Activated CD4-positive, alpha-beta T cell treated with anti-CD3 and anti-CD28 coated beads, Interleukin-2, amount 50 U/mL, for 4 hours (primary cell): ENCODE results near the gene TBCD.
A peak's percentile ranks its signal among the peaks of the same experiment; 100 is the strongest.

Experiments used
- DNase-seq, 2 experiments: peaks; one replicate each; pipeline ENCODE4 v3.0.0-alpha.2; 2020

The TBCD gene

DNA sequence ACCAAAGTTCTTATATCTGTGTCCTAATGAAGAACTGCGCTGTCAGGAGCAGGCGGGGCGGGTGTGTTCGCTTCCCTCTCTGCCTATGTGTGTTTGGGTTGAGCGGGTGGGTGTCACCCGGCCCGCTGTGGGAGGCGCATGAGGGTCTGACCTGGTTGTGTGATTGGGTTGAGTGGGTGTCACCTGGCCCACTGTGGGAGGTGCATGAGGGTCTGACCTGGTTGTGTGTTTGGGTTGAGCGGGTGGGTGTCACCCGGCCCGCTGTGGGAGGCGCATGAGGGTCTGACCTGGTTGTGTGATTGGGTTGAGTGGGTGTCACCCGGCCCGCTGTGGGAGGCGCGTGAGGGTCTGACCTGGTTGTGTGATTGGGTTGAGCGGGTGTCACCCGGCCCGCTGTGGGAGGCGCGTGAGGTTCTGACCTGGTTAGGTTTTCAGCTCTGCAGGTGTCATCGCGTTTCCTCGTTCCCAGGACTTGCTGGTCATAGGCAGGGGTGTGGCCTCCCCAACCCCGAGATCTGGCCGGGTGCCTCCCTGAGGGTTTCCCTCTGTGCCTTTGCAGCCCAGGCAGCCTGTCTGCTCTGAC lies 157.5 kb downstream of the TBCD start:
- DNase-seq: no peak

DNA sequence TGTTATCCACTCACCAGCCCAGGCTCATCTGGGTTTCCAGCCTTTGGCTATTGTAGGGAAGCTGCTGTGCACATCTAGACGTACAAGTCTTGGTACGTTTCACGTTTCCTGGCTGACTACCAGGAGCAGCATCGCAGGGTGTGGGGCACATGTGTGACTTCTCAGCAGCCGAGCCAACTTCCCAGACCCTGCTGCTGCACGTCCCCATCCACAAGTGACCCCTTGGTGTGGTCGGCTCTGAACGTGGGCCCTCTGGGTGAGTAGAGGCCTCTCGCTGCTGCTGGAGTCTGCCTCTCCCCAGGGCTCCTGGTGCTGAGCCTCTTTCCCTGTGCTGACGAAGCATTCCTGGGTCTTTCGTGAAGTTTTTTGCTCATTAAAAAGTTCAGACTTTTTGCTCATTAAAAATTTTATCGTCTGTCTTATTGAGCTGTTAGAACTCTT lies 158.2 kb downstream of the TBCD start:
- no peak for DNase-seq

DNA sequence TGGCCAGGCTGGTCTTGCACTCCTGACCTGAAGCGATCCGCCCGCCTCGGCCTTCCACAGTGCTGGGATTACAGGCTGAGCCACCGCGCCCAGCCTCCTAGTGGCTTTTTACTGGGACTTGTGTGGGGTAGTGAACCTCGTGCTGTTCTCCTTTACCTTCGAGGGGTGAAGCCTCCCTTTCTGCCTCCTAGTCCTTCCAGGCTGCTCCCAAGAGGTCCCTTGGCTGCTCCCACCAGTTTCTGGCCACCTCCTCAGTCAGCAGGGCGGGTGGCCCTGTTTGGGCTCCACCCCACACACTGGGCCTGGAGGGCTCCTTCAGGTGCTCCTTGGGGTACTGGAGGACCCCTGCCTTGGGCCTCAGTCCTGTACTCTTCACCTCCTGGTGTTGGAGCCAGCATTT lies 158.9 kb downstream of the TBCD start:
- no peak for DNase-seq

DNA sequence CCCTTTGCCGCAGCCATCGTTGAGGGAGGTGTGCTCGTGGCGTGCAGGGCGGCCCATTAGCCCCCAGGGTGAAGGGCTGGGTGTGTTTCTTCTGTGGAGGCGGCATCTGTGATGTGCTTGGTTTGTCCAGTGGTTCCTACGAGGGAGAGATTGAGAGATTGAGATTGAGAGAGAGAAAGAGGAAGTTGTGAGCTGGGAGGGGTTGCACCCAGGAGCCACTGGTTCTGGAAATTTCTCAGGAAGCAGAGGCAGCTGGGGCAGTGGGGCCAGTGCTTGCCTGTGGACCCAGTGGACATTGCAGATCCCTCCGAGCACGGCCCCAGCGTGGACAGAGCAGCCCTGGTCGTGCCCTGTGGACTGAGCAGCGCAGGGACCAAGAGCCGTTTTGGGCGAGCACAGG lies 160.0 kb downstream of the TBCD start:
- no peak for DNase-seq

DNA sequence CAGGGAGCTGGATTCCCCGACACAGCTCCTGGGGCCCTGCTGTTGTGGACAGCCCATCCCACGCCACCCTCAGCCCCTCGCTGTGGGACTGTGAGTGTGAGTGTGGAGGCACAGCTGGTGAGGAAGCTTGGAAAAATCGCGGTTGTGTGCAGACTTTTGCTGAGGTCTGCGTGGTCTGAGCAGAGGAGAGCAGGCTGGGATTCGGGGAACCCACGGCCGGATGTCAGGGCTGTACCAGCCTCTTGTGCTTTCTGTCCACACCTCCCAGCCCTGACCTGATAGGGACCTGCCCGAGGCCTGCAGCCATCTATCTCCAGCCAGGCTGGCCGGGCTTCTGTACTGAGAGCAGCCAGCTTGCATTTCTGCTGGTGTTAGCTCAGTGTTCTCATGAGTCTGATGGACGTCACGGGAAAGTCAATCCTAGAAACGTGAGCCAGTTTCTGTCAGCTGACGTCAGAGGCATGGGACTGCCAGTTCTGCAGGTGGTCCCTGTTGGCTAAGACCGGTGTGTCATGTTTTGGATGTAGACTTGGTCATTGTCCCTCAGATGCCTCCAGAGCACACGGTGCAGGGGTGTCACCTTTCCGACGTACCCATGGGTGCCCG lies 160.7 kb downstream of the TBCD start:
- DNase-seq: no peak

DNA sequence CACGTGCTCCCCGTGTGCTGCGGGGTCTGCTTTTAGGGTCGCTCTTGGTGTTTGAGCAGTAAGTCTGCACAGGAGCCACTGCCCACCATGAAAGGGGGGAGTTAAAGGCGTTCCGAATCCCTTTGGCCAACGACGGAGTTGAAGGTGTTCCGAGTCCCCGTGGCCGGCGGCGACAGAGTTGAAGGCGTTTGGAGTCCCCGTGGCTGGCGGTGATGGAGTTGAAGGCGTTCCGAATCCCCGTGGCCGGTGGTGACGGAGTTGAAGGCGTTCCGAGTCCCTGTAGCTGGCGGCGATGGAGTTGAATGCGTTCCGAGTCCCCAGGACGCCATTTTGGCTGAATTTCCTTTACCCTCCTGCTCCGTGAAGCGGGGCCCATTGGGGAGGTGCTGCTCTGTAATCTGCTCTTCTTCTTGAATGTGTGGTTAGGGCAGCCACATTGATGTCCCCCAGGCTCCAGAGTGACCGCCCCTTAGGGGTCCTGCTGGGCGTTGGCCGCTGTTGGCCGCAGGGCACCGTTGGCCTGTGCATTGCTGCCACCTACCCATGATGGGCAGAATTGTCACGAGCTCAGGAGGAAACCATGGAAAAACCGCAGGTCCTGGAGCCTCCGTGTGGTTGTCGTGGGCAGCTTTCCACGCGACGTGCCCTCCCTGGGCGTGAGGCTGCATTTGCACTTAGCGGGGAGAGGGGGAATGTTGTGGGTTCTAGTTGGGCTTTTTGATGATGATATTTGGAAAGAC lies 161.6 kb downstream of the TBCD start:
- DNase-seq: no peak

DNA sequence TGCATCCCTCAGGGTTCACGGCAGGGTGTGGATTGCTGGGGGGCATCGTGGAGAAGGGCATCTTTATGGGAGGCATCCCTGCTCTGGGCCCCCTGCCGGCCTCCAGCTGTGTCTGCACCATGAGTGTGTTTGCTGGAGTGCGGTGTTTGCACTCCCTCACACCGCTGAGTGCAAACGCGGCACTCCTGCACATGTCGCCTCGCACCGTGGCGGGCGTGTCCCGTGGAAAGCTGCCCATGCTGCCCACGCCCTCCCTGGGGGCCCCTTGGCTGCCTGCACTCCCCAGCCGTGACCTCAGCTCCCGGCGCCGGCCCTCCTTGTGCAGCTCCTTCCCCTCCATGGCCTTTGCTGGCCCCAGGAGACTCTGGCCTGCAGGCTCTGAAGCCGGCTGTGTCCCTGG lies 162.5 kb downstream of the TBCD start:
- DNase-seq: no peak

DNA sequence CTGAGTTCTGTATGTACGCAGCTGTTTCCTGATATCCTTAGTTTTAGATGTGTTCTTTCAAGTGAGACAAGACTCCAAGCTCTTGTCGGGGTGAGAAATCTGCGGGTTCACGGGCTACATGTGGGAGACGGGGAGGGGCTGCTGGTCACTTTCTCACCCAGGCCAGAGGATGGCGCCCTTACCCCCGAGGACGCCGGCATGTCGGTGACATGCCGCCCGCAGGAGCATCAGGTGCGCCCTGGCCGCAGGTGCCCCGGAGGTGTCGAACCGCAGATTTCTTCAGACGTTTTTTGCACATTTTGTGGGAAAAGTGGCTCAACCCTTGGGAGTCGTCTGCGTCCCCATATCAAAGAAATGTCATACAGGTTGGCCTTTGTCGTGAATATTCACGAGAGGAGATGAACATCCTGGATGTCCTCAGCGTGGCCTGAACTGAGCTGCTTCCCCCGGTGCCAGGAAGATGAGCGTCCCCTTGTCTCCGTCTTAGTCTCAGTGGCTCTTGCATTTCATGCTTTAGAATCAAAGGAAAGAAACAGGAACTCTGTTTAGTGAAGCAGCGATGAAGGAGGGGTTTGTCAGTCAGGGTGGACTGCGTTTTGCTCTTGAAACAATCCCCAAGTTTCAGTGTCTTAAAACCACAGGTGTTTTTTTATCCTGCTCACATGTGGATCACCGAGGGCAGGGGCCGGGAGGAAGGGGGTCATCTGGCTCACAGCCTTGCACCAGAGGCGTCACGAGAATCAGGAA lies 163.3 kb downstream of the TBCD start:
- no peak for DNase-seq

DNA sequence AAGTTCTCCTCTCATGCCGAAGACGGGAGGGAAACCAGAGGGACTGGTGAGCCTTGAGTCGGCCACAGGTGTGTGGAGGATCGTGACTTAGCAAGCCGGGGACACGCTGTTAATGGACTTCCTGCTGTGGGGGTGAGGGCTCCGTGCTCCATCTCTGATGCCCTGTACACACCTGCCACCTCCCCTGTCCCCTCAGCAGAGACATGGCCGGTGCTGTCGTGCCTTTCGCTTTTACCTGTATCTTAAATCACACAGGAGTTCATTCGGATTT lies 163.8 kb downstream of the TBCD start:
- DNase-seq: no peak

DNA sequence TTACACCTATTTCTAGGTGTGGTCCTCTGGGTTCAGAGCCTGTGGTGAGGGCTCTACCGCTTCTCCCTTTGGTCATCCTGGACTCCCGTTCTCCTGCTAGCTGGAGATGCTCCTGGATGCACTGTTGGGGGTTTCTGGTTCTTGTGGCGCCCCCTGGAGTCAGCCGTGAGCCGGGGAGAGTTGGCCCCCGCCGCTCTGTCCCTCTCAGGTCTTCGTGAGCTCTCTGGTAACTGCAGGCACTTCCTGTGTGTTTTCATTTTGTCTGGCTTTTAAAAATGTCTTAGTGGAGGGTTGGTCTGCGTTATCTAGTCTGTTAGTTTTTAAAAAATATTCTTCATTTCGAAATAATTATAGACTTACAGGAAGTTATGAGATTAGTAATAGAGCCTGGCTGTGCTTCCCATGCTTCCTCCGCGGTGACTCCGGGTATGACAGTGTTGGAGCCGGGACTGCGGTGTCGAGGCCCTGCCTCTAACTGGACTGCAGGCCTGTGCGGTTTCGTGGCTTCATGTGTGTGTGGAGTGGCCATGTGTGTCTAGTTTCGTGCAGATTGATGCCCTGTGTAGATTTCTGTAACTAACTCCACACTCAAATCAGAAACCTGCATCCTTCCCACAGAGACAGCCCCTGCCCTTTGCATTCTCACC lies 166.0 kb downstream of the TBCD start:
- peak; percentile 16 to 21 for DNase-seq

DNA sequence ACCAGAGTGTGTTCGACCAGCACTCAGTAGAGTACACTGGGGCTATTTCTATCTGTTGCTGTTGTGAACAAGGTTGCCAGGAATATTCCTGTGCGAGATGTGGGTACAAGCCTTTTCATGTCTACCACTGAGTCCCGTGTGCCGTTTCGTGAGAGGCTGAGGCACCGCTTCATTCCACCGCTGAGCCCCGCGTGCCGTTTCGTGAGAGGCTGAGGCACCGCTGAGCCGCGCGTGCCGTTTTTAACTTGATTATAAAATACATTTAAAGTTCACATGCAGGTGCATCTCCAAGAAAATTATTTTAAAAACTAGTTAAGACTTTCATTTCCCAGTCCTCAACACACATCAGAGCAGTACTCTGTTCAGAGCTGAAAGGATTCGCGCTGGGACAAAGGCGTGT lies 166.6 kb downstream of the TBCD start:
- no peak for DNase-seq

DNA sequence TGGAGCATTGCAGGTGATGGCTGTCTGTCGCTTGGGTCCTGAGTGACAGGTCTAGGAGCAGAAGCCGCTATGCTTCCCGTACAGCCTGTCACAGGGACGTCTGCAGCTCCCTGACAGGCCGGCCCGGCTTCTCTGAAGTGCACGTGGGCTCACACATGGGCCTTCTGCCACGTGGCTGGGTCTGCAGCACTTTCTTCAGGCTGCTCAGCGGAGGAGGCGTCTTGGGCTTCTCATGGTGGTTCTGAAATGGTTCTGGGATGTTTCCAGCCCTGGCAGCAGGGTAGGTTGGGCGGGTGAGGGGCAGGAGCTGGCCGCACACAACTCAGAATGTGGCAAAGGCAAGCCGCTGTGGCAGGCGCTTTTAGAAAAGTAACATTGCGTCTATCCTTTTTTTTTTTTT lies 168.3 kb downstream of the TBCD start:
- no peak for DNase-seq

DNA sequence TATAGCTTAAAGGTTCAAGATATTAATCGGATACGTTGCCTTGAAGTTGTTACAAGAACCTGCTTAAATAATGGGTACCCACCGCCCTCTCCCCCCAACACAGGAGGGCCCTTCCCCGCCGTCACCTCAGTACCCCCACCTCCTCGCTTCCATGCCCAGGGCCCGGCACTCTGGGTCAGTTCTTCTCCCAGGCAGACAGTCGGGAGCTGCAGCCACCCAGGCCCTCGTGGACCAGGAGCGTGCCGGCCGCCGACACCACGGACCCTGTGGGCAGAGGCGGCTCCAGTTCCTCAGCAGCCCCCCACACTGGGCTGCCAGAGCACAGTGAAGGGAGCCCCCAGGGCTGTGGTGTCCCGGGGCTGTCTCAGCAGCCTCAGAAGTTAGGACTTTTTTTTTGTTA lies 168.8 kb downstream of the TBCD start:
- DNase-seq: no peak

DNA sequence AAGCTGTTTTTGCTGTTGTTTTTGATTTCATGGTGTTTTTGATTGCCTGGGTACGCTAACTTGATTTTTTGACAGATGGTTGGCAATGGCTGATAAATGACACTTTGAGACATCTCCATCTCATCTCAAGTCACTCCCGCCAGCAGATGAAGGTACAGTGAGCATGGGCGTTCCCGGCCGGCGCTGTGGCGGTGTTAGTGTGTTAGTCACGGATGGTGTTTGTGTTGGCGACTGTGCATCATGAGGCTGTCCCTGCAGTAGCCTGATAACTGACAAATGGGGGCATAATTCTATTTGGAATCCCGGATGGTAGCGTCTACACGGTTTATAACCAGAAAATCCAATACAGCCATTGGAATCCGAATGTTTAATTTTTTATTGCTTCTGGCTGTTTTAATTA lies 169.6 kb downstream of the TBCD start:
- DNase-seq: no peak

DNA sequence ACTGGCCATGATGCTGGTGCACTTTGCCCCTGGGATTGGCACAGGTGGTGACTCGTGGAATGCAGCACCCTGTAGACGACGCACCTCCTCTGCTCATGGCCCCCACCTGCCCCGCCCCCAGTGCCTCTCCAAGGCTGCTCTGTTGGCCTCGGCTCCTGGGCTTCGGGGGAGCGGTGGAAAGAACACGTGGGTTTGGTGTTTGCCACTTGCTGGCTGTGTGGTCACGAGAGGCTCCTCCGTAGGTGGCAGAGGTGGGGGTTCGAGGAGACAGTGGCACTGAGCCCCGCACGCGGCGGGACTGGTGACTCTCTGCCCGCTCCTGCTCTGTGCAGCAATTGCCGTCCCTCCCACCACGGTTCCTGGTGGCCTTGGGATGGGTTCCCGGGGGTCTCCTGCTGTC lies 170.8 kb downstream of the TBCD start:
- no peak for DNase-seq

DNA sequence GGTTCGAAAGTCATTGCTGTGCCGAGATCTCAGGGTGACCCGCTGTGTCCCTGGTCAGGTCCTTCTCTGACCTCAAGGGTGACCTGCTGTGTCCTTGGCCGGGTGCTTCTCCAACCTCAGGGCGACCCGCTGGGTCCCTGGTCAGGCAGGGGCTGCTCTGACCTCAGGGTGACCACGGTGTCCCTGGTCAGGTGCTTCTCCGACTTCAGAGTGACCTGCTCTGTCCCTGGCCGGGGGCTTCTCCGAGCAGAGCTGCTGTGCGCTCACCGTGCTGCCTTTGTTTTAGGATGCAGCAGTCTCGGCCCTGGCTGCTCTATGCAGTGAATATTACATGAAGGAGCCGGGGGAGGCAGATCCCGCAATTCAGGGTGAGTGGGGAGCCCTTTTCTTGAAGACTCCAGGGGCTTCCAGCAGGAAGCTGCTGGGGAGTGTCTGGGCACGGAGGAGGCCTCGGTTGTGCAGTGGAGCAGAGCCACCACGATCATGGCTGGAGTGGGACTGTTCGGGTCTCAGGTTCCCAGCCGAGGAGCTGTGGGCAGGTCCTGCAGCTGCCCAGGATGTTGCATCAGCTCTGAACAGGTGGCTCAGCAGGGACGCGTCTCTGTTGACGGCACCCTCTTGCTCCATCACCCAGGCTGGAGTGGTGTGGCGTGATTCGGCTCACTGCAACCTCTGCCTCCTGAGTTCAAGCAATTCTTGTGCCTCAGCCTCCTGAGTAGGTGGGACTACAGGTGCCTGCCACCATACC lies 171.7 kb downstream of the TBCD start:
- no peak for DNase-seq

DNA sequence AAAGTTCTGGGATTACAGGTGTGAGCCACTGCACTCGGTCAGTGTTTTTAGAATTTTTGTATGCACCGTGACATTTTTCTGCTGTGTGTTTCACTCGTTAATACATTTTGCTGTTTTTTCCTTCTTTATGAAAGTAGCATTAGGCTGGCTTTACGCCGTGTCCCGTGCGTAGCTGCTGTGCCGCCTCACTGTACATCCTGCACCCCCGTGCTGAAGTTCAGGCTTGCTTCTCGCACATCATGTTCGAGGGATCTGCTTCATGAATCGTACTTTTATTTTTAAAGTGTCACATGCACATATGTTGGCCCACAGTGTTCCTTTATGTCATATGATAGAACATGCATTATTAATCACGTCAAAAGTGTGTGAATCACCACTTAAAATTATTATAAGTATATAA lies 172.3 kb downstream of the TBCD start:
- no peak for DNase-seq

DNA sequence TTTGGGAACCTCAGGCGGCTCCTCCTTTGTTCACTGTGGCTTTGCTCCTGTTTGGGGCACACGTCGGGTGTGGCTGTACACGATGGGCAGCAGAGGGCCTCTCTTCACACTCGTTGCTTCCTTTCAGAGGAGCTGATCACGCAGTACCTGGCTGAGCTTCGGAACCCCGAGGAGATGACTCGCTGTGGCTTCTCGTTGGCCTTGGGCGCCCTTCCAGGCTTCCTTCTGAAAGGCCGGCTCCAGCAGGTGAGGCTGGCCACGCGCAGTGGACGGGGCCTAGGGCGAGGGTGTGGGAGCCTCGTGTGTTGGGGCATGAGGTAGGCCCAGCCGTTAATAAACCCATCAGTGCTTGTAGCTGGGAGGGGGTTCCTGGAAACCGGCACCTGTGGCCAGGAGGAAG lies 172.9 kb downstream of the TBCD start:
- DNase-seq: no peak

DNA sequence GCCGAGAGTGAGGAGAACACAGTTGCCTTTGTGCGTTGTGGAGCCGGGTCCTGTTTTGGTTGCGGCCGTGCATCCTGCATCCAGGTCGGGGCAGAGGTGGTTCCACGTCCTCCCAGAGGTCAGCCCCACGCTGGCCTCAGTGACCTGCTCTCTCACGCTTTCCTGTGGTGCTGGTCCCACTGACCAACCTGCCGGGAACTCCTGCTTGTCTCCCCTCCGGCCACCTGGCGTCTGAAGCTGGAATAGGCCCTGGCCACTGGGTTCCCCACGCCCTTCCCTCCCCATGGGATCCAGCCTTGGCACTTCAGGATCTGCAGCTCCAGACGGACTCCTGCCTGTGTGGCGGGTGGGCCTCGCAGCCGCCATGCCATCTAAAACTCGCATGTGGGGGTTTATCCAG lies 173.5 kb downstream of the TBCD start:
- no peak for DNase-seq

DNA sequence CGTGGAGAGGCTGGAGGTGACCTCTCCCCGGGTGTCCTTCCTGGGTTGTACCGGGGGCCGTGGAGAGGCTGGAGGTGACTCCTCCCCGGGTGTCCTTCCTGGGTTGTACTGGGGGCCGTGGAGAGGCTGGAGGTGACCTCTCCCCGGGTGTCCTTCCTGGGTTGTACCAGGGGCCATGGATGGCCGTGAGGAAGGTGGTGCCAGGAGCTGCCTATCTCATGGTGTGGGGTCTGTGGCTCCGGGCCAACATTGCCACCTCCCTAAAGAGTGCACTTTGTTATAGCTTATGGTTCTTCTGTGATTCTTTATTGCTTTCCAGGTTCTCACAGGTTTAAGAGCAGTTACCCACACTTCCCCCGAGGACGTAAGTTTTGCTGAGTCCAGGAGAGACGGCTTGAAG lies 174.2 kb downstream of the TBCD start:
- DNase-seq: no peak

DNA sequence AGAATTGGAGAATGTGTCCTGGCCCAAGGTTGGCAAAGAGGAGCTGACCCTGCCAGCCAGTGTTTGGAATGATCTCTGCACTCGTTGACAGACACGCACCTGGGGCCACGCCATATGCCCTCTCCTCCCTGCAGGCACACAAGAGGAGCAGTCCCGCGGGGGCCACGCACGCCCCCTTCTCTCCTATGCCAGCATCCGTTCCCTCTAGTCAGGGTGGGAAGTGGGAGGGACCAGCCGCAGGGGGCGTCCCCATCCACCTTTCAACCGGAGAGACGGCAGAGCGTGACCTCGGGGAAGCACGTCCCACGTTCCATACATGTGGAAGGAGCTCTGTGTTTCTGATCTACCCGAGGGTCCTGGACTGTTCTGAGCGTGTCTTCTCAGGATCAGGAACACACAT lies 174.9 kb downstream of the TBCD start:
- no peak for DNase-seq

DNA sequence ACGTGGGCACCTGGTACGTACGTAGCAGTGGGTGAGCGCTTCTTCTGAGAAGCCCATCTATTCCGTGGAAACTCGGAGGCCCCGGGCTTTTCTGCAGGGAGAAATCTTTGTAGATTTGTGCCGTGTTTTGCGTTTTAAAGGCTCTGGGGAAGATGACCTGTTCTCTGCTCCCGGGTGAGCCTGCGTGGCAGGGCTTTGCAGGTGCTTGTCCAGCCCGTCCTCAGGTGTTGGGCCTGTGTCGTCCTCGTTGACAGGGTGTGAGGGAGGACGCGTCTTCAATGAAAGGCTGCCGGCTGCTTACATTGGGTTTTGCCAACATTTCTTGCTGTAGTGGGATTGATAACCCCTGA lies 175.4 kb downstream of the TBCD start:
- no peak for DNase-seq
